HCEC 1CT (cell line): ENCODE data around the gene SMC5.
"Not testable (repeated sequence)": the region's sequence is repeated elsewhere in the genome, so short reads cannot be mapped to it uniquely, and the experiment has no call there.

Experiments
- DNase-seq: peaks from one replicate; pipeline ENCODE4 v3.0.0-alpha.2; 2017

SMC5 gene

DNA sequence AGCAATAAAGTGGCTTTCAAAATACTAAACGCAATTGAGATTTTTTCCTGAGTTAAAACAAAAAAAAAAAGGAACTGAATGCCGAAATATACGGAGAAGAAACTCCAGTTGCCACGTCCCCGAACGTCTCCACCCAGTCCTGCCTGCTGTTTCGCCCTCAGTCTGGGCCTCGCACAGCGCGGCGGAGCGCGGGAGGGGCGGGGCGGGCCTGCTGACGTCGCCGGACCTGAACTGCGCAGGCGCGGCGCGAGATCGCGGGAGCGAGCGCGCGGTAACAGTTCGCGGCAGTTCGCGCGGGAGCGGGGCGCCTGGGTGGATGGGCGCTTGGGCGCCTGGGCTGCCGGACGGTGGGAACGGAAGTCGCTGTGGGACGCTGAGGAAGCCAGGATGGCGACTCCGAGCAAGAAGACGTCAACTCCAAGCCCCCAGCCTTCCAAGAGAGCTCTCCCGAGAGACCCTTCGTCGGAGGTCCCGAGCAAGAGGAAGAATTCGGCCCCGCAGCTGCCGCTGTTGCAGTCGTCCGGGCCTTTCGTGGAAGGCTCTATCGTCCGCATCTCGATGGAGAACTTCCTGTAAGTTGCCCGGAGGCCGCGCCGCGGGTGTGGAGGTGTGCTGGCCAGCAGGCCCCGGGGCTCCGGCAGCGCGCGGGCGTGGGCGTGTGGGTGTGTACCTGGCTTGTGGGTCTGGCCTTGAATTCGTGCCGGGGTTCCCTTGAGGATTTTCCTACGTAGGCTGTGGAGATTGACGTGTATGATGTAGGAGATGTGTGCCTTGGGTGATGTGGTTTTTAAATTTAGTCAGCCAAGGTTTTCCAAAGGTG, at the start of gene SMC5:
SMC5 (plus strand) TSS at position 287 of the 820 bp plus-strand sequence; CDS start at position 388, 101 bp downstream.
- peak; percentile 91 for DNase-seq

DNA sequence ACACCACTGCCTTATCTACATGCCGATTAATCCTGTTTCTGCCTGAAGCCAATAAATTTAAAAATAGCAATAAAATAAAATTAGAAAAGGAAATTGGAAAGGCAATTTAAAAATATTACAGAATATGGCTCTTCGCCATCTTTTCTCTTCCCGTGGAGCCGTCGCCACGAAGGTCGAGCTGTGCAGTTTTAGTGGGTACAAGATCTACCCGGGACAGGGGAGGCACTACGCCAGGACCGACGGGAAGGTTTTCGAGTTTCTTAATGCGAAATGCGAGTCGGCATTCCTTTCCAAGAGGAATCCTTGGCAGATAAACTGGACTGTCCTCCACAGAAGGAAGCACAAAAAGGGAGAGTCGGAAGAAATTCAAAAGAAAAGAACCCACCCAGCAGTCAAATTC, 41.7 kb upstream of the SMC5 start:
- DNase-seq: no peak

DNA sequence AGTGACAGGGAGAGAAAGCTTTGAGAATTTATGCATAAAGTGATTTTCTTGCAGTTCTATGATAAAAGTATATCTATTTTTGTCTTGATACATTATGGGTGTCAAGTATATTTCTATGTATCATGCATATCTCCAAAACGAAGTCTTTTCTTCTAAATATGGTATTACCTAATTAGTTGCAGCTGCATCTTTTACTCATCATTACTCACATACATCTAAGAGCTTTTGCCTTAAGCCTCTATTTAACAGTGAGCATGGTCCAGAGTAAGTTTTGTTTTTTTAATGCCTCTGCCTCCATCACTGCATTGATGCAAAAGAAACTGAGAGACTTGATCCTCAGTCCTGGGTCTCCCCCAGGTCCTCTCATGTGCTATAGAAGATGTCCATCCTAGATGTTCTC, 40.0 kb upstream of the SMC5 start:
- peak; percentile 89 for DNase-seq

DNA sequence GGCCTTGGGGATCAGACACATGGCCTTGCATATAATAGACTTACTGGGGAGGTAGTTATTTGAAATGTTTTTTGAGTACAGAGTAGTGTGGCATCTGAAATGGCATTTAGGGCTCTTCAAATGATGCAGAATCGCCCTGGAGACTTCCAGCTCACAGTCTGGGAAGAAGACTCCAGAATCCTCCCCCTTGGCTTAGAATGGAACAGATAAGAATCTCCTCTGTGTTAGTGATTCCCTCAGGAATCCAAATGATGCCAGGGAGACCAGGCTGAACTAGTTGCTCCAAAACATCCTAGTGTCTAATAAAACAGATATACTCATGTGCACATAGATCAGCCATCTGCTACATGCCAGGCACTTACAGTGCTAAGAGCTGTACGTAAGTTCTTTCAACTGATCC, 38.6 kb upstream of the SMC5 start:
- DNase-seq: no peak

DNA sequence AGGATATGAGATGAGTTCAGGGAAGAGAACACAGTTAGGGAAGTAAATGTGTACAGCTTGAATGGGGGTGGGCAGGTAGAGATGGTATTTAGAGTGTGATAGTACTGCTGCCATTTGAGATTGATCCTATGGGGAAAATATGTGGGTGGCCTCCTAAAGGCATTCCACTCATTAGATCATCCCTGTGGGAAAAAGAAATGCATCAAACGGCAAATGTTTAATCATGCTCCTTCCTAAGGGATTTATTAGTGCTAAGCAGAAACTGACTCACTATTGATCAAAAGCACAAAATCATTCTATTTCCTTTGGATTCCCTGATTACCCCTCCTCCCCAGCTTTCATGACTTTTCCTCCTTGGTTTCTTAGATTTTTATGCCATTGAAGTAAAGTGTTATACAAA, 36.4 kb upstream of the SMC5 start:
- DNase-seq: peak; percentile 10

DNA sequence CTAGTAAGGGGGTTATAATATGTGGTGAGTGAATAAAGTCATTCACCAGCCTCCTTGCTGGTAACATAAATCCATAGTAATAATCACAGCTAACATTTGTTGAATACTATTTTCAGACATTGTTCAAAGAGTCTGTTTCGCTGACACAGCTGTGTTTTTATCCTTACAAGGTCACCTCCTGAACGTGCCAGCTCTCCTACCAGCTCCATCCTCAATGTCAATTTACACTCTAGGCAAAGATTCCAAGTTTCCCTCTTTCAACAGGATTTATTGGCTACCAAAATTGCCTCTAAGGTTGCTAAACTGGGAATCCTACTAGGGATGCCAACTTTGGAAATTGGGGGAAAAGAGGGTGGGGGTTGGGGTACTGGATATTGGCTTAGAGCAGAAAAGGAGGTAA, 30.7 kb upstream of the SMC5 start:
- DNase-seq: no peak

DNA sequence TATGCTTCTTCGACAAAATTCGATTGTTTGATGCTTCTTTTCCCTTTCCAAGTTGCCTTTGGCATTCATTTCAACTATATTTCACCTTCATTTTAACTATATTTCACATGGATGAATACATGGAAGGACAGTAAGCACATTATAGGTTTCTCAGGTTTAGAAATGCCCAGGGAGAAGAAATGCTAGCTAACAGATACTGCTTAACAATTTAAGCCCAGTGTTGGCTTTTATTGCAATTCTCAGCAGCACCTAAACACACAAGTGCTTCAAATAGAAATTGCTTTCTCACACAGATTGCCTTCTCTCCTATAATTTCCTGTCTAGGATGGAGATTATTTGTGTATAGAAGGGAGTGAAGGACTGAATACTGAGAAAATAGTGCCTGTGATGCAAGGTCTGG, 30.2 kb upstream of the SMC5 start:
- DNase-seq: no peak

DNA sequence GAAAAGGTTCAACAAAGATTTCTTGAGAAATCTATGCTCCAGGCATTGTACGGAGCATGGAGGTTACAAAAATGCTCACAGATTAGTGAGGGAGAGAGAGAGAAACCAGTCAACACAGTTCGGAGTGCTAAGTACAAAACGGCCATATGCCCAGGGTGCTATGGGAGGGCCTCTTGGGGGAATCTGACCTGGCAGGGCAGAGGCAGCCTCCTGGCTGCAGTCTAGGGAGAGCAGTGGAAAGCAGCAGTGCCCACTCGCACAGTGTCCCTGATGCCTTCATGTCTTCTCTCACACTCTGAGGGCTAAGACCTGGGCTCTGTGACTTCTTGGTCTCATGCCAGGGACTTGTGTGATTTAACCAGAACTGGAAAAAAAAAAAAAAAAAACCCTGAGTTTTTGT, 29.8 kb upstream of the SMC5 start:
- DNase-seq: no peak

DNA sequence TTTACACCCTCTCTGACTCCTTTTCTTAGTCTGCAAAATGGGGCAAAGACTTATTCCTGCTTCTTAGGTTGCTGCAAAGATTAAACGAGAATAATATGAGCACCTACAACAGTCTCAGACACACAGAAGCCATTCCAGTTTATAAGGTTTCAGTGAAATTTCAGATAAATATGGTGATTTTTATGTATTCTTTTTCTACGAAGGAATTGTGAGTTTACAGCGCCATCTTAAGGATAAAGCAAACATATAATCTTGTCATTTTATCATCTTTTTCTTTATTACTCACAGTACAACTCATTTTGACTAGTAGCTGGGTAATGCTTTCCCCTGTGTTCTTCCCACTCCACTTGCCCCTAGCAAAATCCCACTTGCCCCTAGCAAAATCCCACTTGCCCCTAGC, 29.2 kb upstream of the SMC5 start:
- DNase-seq: peak; percentile 50

DNA sequence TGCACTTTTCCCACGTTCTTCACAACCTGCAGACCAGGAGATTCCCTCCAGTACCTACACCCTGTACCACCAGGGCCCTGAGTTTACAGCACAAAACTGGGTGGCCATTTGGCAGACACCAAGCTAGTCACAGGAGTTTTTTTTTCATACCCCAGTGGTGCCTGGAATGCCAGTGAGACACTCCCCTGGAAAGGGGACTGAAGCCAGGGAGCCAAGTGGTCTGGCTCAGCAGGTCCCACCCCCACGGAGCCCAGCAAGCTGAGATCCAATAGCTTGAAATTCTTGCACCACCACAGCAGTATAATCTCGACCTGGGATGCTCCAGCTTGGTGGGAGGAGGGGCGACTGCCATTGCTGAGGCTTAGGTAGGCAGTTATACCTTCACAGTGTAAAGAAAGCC, 26.3 kb upstream of the SMC5 start:
- no peak for DNase-seq

DNA sequence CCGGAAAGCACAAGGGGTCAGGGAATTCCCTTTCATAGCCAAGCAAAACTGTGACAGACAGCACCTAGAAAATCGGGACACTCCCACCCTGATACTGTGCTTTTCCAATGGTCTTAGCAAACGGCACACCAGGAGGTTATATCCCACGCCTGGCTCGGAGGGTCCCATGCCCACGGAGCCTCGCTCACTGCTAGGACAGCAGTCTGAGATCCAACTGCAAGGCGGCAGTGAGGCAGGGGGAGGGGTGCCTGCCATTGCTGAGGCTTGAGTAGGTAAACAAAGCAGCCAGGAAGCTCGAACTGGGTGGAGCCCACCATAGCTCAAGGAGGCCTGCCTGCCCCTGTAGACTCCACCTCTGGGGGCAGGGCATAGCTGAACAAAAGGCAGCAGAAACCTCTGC, 24.6 kb upstream of the SMC5 start:
- DNase-seq: not testable (repeated sequence)

DNA sequence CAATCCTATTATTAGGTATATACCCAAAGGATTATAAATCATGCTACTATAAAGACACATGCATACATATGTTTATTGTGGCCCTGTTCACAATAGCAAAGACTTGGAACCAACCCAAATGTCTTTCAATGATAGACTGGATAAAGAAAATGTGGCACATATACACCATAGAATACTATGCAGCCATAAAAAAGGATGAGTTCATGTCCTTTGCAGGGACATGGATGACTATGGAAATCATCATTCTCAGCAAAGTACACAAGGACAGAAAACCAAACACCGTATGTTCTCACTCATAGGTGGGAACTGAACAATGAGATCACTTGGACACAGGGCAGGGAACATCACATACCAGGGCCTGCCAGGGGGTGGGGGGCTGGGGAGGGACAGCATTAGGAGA, 12.8 kb upstream of the SMC5 start:
- DNase-seq: not testable (repeated sequence)

DNA sequence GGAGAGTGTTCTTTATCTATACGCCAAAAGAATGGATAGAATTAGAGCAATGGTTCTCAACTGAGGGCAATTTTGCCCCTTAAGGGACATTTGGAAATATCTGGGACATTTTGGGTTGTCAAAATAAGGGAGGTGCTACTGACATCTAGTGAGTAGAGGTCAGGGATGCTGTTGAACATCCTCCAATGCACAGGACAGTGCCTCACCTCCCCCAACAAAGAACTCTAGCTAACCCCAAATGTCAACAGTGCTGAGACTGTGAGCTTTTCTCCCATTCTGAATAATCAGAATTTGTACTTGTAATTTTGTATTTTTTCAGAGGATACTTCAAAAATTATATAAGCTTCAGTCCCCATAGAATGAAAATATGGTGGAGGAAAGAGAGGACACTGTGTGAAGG, 8.6 kb upstream of the SMC5 start:
- no peak for DNase-seq

DNA sequence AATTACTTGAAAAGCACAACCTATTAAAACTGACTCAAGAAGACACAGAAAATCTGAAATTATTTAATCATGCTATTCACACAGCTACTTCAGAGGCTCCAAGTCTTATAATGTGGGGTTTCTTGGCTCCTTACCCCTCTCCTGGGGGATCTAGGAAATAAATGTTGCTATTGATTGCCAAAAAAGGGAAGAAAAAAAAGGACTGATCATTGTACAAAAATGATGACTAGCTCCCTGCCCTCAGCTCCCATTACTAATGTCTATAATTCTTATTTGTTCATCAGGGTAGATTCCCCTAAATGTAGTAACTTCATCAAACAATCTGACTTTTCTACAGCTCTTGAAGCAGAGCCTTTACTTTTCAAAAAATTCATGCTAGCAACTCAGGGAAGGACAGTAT, 3.3 kb upstream of the SMC5 start:
- peak; percentile 62 for DNase-seq

DNA sequence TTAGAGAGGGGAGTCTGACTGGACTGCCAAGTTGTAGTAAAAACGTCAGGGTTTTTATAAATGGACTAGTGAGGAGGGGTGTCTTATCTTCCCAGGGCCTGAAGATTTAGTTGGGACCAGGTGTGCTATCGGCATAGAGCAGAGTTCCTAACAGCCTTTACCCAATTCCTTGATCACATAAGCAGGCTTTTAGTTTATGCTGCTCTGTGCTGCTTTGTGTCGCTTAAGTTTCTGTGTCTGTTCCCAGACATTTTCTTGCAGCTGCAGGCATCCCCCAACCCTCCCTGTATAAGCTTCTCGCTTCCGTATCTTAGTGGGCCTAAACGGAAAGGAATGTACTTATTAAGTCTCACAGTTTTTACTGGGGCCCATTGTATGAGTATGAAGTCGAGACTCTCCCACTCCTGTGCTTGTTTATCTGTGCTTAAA, 2.6 kb upstream of the SMC5 start:
- peak; percentile 78 for DNase-seq

DNA sequence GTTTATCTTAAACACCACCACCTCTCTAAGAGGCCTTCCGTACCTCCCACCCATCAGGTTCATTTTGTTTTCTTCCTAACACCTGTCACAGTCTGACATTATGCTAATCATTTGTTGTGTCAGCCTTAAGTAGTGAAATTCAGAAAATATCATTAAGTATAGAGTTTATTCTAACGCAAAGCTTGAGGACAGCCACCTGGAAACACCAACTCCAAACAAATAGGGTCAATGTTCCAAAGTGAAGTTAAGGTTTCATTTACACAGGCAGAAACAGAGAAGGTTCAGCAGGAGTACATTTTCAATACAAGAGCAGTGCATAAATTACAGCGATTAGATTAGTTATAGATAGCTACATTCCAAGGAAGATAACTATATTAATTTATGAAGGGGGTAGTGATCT, 1.3 kb upstream of the SMC5 start:
- DNase-seq: no peak

DNA sequence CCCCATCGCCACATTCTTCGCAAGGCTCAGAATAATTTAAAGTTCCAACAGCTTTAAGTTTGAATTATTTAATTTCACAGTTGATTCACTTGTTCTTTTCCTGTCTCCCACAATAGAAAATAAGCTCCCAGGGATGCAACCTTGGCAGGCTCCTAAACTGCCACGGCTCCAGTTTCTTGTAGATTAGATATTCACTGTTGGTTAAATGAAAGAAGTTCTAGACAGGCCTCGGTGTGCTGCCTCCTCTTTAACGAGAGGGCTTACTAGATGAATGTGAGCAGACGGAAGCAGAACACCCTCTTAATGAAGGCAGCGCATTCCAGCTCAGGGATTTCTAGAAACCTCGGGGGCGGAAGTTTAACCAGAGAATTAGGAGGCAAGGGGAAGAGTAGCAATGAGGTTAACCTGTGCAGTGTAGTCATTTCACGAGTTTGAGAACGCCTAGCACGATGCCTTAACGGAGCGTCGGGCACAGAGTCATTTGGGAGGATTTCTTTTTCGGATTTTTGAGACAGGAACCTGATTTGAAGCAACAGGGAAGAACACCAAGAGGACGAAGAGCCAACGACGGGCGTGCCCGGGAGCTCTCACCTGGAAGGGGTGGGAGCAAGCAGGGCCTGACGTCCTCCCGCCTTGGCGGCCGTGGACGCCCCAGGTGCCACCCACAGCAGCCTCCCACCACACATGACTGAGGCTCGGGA, 637 bp upstream of the SMC5 start:
- DNase-seq: peak; percentile 56

DNA sequence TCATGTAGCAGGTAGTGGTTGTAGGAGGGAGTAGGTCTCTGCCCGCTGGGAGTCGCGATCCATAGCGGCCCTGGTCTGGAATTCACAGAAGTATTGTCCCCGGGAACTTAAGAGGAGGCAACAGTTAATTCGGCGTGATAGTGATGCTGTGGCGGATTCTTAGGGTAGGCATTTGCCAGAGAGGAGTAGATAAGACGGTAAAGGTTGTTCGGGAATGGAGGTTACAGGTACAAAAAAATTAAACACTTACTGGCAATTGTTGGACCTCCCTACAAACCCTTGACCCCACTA, 679 bp downstream of the SMC5 start:
- no peak for DNase-seq

DNA sequence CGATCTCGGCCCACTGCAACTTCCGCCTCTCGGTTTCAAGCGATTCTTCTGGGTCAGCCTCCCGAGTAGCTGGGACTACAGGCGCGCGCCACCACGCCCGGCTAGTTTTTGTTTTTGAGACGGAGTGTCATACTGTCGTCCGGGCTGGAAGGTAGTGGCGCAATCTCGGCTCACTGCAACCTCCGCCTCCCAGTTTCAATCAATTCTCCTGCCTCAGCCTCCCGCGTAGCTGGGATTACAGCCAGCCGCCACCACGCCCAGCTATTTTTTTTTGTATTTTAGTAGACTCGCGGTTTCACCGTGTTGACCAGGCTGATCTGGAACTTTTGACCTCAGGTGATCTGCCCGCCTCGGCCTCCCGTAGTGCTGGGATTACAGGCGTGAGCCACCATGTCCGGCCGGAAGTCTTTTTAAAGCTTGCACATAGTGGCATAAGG, 1.2 kb downstream of the SMC5 start:
- no peak for DNase-seq

DNA sequence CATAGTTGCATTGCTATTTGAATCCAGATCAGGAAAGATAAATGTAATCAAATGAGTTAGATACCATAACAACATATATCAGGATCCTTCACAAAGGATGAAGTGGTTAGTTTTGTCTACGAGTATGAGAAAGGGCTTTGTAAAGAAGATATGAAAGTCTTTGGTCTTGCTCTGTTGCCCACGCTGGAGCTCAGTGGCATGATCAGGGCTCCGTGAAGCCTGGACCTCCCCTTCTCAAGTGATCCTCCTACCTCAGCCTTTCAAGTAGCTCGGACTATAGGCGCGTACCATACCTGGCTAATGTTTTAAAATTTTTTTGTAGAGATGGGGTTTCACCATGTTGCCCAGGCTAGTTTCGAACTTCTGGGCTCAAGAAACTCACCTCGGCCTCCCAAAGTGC, 1.8 kb downstream of the SMC5 start:
- DNase-seq: no peak

DNA sequence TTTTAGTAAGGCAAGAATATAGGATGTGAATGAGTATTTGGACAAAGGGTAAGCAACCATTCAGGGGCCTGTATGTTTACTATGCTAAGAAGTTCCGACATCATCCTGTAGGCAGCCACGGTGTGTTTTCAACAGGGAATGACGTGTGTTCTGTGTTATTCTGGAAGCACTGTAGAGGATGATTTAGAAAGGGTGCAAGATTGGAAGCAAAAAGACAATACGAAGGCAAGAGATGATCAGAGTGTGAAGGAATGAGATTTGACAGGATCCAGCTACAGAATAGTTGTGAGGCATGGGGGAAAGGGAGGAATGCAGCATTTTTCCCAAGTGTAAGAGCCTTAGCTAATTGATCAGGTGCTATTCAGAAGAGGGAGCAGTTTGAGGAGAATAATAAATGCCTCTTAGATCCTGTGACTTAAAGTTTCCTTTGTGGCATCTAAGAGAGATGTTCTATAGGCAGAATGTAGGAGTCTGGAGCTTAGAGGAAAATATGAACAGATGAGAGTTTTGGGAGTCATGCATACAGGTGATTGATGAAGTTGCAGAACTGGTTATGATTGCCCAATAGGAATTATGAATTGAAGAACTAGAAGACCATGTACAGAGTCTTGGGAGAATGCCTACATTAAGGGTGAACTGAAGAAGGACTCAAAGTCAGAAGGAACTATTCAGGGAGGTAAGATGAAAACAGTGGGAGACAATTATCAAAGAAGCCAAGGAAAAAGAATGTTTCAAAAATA, 2.5 kb downstream of the SMC5 start:
- no peak for DNase-seq

DNA sequence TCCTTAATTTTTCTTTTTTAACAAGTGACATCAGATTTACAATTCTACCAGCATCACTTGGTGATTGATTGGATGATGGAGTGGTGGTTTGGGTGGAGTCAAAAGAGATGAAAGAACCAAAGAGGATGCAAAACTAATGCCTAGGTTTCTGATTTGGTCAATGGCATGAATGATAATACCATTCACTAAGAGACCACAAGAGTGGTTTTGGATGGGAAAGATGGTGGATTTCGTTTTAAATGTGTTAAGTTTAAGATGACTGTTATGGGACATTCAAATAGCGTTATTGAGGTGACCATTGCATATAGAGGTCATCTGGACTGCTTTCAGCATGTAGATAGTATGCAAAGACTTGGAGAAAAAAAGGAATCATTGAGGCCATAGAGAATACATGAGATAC, 3.6 kb downstream of the SMC5 start:
- DNase-seq: no peak

DNA sequence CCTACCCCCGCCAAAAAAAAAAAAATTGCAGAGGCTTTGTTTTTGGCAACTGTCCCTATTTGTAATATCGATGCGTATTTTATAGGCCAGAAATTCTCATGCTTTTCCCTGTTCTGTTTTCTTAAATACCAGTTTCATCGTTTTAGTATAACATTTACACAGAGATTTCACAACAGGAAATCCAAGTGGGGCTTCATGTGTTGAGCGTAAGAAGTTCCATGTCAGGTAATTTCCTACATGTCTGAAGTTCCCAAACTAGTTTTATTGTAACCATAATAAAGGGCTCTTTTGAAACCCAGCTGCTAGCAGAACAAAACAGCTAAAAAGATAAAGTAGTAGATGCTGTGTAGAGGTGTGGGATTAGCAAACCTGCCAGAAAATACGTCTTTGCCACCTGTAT, 4.2 kb downstream of the SMC5 start:
- no peak for DNase-seq

DNA sequence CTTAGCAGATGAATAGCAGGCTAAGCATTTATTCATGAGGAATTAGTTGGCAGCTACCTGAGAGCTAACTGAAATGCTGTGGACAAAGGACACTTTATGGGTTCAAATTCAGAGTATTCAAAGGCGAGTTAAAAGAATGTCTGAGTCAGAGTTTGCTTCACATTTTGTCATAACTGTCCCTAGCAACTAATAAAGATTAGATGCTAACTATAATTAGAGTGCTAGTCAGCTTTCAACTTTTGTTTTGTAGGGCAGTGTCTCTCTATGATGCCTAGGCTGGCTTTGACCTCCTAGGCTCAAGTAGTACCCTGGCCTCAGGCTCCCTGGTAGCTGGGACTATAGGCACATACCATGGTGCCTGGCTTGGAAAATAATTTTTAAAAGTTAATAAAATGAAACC, 4.6 kb downstream of the SMC5 start:
- peak; percentile 13 for DNase-seq
